Naive thymus-derived CD4-positive, alpha-beta T cell (primary cell): ENCODE measurements around the gene FLAD1. TPM values are rescaled to one million over a fixed set of nuclear protein-coding genes. Genes with fewer than 3 reads are reported as not detected.
"Not testable (repeated sequence)": the region's sequence is repeated elsewhere in the genome, so short reads cannot be mapped to it uniquely, and the experiment has no call there.

ENCODE experiments used
- ATAC-seq: fragments of 150-1000 bp; cut with Tn5 transposase; 2 replicates; pipeline ENCODE4 v1.10.0; 2021; ENCODE audit warnings: mild to moderate bottlenecking, moderate library complexity
- CTCF ChIA-PET: fragments of 350-600 bp; sonication (Branson Sonifier 250); formaldehyde crosslinking; loops from one replicate; lab custom pipeline; 2021; ENCODE audit warnings: antibody characterized with exemption; lab: Charles Lee
- POLR2A ChIA-PET: fragments of 350-600 bp; sonication (Branson Sonifier 250); formaldehyde crosslinking; loops from one replicate; lab custom pipeline; 2021; ENCODE audit warnings: antibody characterized with exemption, inconsistent platforms; lab: Charles Lee
- DNase-seq, 9 donors: peaks; one replicate each; pipeline versions ENCODE4 v3.0.0 to v3.0.0-alpha.2; 2020 to 2022; ENCODE audit warnings: mixed read lengths in 1 of 9
- H3K27ac ChIP-seq: one replicate; pipeline ENCODE4 v1.7.0; 2013; ENCODE audit warnings: mild to moderate bottlenecking, low read depth, low read length, moderate library complexity
- H3K27me3 ChIP-seq, 2 donors: one replicate each; pipeline ENCODE4 v1.7.0; 2013; ENCODE audit warnings: low read length in 2 of 2, mild to moderate bottlenecking in 2 of 2, moderate library complexity in 2 of 2; ENCODE audit not compliant: control insufficient read depth in 2 of 2, insufficient read depth in 2 of 2
- H3K36me3 ChIP-seq, 3 experiments: 1 replicate in 2 of 3; 2 replicates in 1 of 3; pipeline ENCODE4 v1.7.0; 2013; ENCODE audit warnings: low read length in 3 of 3, mild to moderate bottlenecking in 3 of 3, moderate library complexity in 1 of 3; ENCODE audit not compliant: insufficient read depth in 3 of 3, control insufficient read depth in 2 of 3
- H3K4me1 ChIP-seq, 2 donors: one replicate each; pipeline ENCODE4 v1.7.0; 2013; ENCODE audit warnings: low read length in 2 of 2, mild to moderate bottlenecking in 2 of 2, moderate library complexity in 1 of 2; ENCODE audit not compliant: control insufficient read depth in 2 of 2, insufficient read depth in 2 of 2
- H3K4me3 ChIP-seq: 2 replicates; pipeline ENCODE4 v1.7.0; 2013; ENCODE audit warnings: mild to moderate bottlenecking, low read length
- H3K9me3 ChIP-seq, 3 experiments: 1 replicate in 2 of 3; 2 replicates in 1 of 3; pipeline ENCODE4 v1.7.0; 2013; ENCODE audit warnings: low read length in 3 of 3; ENCODE audit not compliant: control insufficient read depth in 2 of 3
- H3K27ac Mint-ChIP-seq, 9 donors: one replicate each; pipeline ENCODE4 v1.8.0; 2020 to 2022; ENCODE audit warnings: mixed read lengths in 9 of 9, mild to moderate bottlenecking in 8 of 9, moderate library complexity in 5 of 9, inconsistent platforms in 2 of 9
- H3K27me3 Mint-ChIP-seq, 5 donors: one replicate each; pipeline ENCODE4 v1.8.0; 2021 to 2022; ENCODE audit warnings: mixed read lengths in 5 of 5, mild to moderate bottlenecking in 1 of 5
- H3K36me3 Mint-ChIP-seq, 5 donors: one replicate each; pipeline ENCODE4 v1.8.0; 2020 to 2022; ENCODE audit warnings: mixed read lengths in 5 of 5, mild to moderate bottlenecking in 3 of 5, inconsistent platforms in 1 of 5
- H3K4me1 Mint-ChIP-seq, 7 donors: one replicate each; pipeline ENCODE4 v1.8.0; 2020 to 2022; ENCODE audit warnings: mixed read lengths in 7 of 7, mild to moderate bottlenecking in 3 of 7, inconsistent platforms in 1 of 7
- H3K4me3 Mint-ChIP-seq, 10 donors: one replicate each; pipeline ENCODE4 v1.8.0; 2020 to 2022; ENCODE audit warnings: mild to moderate bottlenecking in 10 of 10, mixed read lengths in 10 of 10, moderate library complexity in 6 of 10, inconsistent platforms in 2 of 10
- H3K9me3 Mint-ChIP-seq, 11 donors: one replicate each; pipeline ENCODE4 v1.8.0; 2020 to 2022; ENCODE audit warnings: mixed read lengths in 11 of 11, mild to moderate bottlenecking in 4 of 11, inconsistent platforms in 1 of 11, moderate library complexity in 1 of 11
- intact Hi-C, 2 donors: fragments of 100-400 bp; cut with micrococcal nuclease; formaldehyde crosslinking; loops; one replicate each; pipeline ENCODE4 v1.15.1; 2023
- polyA plus RNA-seq, 2 donors: library from polyadenylated mRNA; unstranded; fragments of 300-500 nt; fragmentation: Illumina TruSeq; gene quantifications; one replicate each; pipeline ENCODE4 v1.2.3, GENCODE V29; 2021
- total RNA-seq, 6 experiments: library from RNA in 5 of 6; stranded (reverse) in 5 of 6; gene quantifications; 1 replicate in 5 of 6; 2 replicates in 1 of 6; pipeline ENCODE4 v1.2.3 and lab custom pipeline; 2021 to 2026

Gene FLAD1
- total and polyA plus RNA-seq, 7 experiments from 2014 or later: 24.4 to 50.2 (median 45.8) TPM

GRCh38 chr1:154983776-154984466 lies 777 bp downstream of the FLAD1 start:
- ChIA-PET CTCF (interaction anchor here (0.7 to 2.9 kb wide), 13 partner anchors 11 to 803 kb away, joined by 3 to 18 read pairs (median 4); partner anchors contain the start of genes PMVK, PYGO2 and SHC1), POLR2A (interaction anchor here (0.7 to 3.6 kb wide), 22 partner anchors 10 to 189 kb away, joined by 3 to 30 read pairs (median 7); partner anchors contain the start of genes ADAM15, CKS1B, KRTCAP2 and LENEP)
- Histone ChIP-seq H3K4me3 (peak overlapping the region; percentile 64), H3K4me1 (peaks cover 15 to 16% of the 10 kb centered on the region in 2 donors), H3K9me3 (no peaks in the 10 kb centered on the region), H3K27me3 (no peaks in the 10 kb centered on the region), H3K36me3 (peaks cover 3 to 22% (median 7%) of the 10 kb centered on the region in 3 experiments), H3K27ac (peak overlapping the region; percentile 77)
- intact Hi-C loops: loop anchor here (1.0 to 5.0 kb wide), 10 partner anchors 10 to 763 kb away; partner anchors contain the start of genes CKS1B (in 2 of the 2), PBXIP1 (in 1 of the 2), PYGO2 (in 1 of the 2) and ZBTB7B (in 1 of the 2)
- H3K27ac Mint-ChIP-seq: peak overlapping the region in 2 of 9 donors; percentile 38 to 55
- no peak for ATAC-seq
- H3K27me3 Mint-ChIP-seq: no peaks in the 10 kb centered on the region
- no peak overlapping the region for H3K4me3 Mint-ChIP-seq
- H3K9me3 Mint-ChIP-seq: no peaks in the 10 kb centered on the region
- H3K4me1 Mint-ChIP-seq: peaks cover 2 to 25% (median 11%) of the 10 kb centered on the region in 7 donors
- DNase-seq: no peak
- H3K36me3 Mint-ChIP-seq: peaks cover 0 to 18% (median 4%) of the 10 kb centered on the region in 5 donors

DNA sequence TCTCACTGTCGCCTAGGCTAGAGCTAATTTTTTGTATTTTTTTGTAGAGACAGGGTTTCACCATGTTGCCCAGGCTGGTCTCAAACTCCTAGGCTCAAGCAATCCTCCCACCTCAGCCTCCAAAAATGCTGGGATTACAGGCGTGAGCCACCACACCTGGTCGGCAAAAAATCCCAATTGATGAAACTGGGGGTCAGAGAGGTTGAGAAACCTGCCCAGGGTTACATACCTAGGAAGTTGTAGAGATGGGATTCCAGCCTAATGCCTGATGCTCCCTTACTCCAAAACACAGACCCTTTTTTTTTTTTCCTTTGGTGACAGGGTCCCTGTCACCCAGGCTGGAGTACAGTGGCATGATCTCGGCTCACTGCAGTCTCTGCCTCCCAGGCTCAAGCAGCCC lies 3.6 kb downstream of the FLAD1 start:
- intact Hi-C loops, H3K27me3 Mint-ChIP-seq, H3K27me3 ChIP-seq, H3K9me3 Mint-ChIP-seq, H3K4me3 ChIP-seq, H3K4me3 Mint-ChIP-seq, H3K9me3 ChIP-seq, DNase-seq, H3K27ac Mint-ChIP-seq, ATAC-seq, H3K27ac ChIP-seq: not testable (repeated sequence)
- Histone ChIP-seq H3K36me3 (peaks cover 3 to 38% (median 10%) of the 10 kb centered on the region in 3 experiments), H3K4me1 (peaks cover 18 to 20% of the 10 kb centered on the region in 2 donors)
- H3K36me3 Mint-ChIP-seq: peaks cover 0 to 14% (median 10%) of the 10 kb centered on the region in 5 donors
- CTCF ChIA-PET: interaction anchor here (0.8 to 1.8 kb wide), 3 partner anchors 13 to 897 kb away, joined by 3 to 8 read pairs (median 4); no protein-coding TSS in a partner anchor
- POLR2A ChIA-PET: interaction anchor here (1.7 to 2.0 kb wide), 3 partner anchors 10 to 26 kb away, joined by 4 to 8 read pairs (median 5); partner anchors contain the start of gene CKS1B
- peaks cover 13 to 26% (median 18%) of the 10 kb centered on the region in 7 donors for H3K4me1 Mint-ChIP-seq

- Histone ChIP-seq H3K9me3 (no peaks in the 10 kb centered on the region), H3K27ac (no peak overlapping the region), H3K4me1 (peaks cover 18 to 19% of the 10 kb centered on the region in 2 donors), H3K27me3 (no peaks in the 10 kb centered on the region), H3K36me3 (peaks cover 3 to 38% (median 10%) of the 10 kb centered on the region in 3 experiments), H3K4me3 (no peak overlapping the region)
- no peak for ATAC-seq
- Mint-ChIP-seq H3K4me1 (peaks cover 13 to 26% (median 18%) of the 10 kb centered on the region in 7 donors), H3K4me3 (no peak overlapping the region), H3K27ac (no peak overlapping the region), H3K9me3 (no peaks in the 10 kb centered on the region), H3K27me3 (no peaks in the 10 kb centered on the region), H3K36me3 (peaks cover 0 to 14% (median 10%) of the 10 kb centered on the region in 5 donors)
- ChIA-PET POLR2A (interaction anchor here (0.7 to 2.0 kb wide), 6 partner anchors 9 to 30 kb away, joined by 3 to 8 read pairs (median 4); partner anchors contain the start of genes CKS1B and PYGO2), CTCF (interaction anchor here (1.1 to 1.8 kb wide), 3 partner anchors 12 to 317 kb away, joined by 4 to 8 read pairs (median 4); no protein-coding TSS in a partner anchor)
- DNase-seq: no peak
- intact Hi-C loops: no loop called here
These were observed 4.2 kb downstream of the FLAD1 start for GRCh38 chr1:154987326-154987725.

DNA sequence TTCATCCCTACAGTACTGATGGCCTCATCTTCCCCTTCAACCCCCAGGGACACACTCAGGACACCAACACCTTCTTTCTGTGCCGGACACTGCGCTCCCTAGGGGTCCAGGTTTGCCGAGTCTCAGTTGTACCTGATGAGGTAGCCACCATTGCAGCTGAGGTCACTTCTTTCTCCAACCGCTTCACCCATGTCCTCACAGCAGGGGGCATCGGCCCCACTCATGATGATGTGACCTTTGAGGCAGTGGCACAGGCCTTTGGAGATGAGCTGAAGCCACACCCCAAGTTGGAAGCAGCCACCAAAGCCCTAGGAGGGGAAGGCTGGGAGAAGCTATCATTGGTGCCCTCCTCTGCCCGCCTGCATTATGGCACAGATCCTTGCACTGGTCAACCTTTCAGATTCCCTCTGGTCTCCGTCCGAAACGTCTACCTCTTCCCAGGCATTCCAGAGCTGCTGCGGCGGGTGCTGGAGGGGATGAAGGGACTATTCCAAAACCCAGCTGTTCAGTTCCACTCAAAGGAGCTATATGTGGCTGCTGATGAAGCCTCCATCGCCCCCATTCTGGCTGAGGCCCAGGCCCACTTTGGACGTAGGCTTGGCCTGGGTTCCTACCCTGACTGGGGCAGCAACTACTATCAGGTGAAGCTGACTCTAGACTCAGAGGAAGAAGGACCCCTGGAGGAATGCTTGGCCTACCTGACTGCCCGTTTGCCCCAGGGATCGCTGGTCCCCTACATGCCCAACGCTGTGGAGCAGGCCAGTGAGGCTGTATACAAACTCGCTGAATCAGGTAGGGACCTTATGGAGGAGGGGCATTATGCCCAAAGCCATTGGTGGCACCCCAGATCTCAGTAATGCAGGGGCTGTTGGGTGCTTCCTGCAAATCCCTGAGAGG lies 5.2 kb downstream of the FLAD1 start:
- H3K9me3 Mint-ChIP-seq: no peaks in the 10 kb centered on the region
- peaks cover 0 to 20% (median 10%) of the 10 kb centered on the region in 5 donors for H3K36me3 Mint-ChIP-seq
- Histone ChIP-seq H3K27ac (no peak overlapping the region), H3K9me3 (no peaks in the 10 kb centered on the region), H3K4me3 (no peak overlapping the region), H3K36me3 (peaks cover 3 to 44% (median 10%) of the 10 kb centered on the region in 3 experiments), H3K27me3 (no peaks in the 10 kb centered on the region), H3K4me1 (peaks cover 13 to 14% of the 10 kb centered on the region in 2 donors)
- H3K4me3 Mint-ChIP-seq: no peak overlapping the region
- no peak for DNase-seq
- H3K27me3 Mint-ChIP-seq: no peaks in the 10 kb centered on the region
- no peak for ATAC-seq
- peaks cover 13 to 26% (median 18%) of the 10 kb centered on the region in 7 donors for H3K4me1 Mint-ChIP-seq
- ChIA-PET CTCF (interaction anchor here (1.3 to 1.6 kb wide), 2 partner anchors 28 to 318 kb away, joined by 4 to 12 read pairs; no protein-coding TSS in a partner anchor), POLR2A (interaction anchor here (0.7 to 2.0 kb wide), 9 partner anchors 8 to 29 kb away, joined by 3 to 8 read pairs (median 4); partner anchors contain the start of genes CKS1B and PYGO2)
- intact Hi-C loops: loop anchor here in 1 of 2 donors (1.0 kb wide), 1 partner anchor 29 kb away; no protein-coding TSS in a partner anchor
- no peak overlapping the region for H3K27ac Mint-ChIP-seq

DNA sequence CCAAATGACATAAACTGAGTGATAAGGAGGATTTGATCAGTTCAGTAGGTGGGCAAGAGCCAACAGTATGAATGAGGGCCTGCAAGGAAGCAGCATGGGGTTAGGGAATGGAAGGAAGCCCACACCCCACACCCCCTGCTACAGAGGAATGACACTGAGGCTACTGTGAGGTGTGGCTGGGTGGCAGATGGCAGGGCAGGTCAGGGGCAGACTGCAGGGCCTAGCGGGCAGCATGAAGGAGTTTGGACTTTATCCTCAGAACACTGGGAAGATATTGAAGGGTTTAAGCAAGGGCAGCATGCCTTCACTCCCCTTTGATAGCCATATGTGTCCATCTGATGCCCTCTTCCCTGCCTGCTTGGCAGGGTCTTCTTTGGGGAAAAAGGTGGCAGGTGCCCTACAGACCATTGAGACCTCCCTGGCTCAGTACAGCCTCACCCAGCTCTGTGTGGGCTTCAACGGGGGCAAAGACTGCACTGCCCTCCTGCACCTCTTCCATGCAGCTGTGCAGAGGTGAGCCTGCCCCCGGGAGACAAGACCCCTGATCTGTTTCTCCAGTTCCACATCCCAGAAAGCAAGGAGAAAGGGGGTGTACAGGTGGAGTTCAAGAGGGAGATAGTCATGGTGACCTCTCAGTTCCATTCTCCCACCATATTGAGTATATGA lies 6.2 kb downstream of the FLAD1 start:
- H3K4me3 Mint-ChIP-seq: no peak overlapping the region
- POLR2A ChIA-PET: interaction anchor here (1.1 kb wide), 2 partner anchors 10 to 28 kb away, joined by 3 read pairs; partner anchors contain the start of gene PYGO2
- no peak for DNase-seq
- H3K27ac ChIP-seq: no peak overlapping the region
- peaks cover 0 to 20% (median 10%) of the 10 kb centered on the region in 5 donors for H3K36me3 Mint-ChIP-seq
- peaks cover 5 to 8% of the 10 kb centered on the region in 2 donors for H3K4me1 ChIP-seq
- no peaks in the 10 kb centered on the region for H3K27me3 Mint-ChIP-seq
- no peaks in the 10 kb centered on the region for H3K9me3 ChIP-seq
- intact Hi-C loops: no loop called here
- no peak overlapping the region for H3K4me3 ChIP-seq
- H3K4me1 Mint-ChIP-seq: peaks cover 13 to 22% (median 18%) of the 10 kb centered on the region in 7 donors
- peaks cover 3 to 44% (median 10%) of the 10 kb centered on the region in 3 experiments for H3K36me3 ChIP-seq
- CTCF ChIA-PET: interaction anchor here (1.6 to 17.9 kb wide), 2 partner anchors 25 to 27 kb away, joined by 12 to 291 read pairs; no protein-coding TSS in a partner anchor
- no peaks in the 10 kb centered on the region for H3K27me3 ChIP-seq
- no peaks in the 10 kb centered on the region for H3K9me3 Mint-ChIP-seq
- no peak for ATAC-seq
- H3K27ac Mint-ChIP-seq: peak overlapping the region in 1 of 9 donors; percentile 0
